ENCODE data around the gene BYSL. TPM values are rescaled to one million over a fixed set of nuclear protein-coding genes. Genes with fewer than 3 reads are reported as not detected.
A peak's percentile ranks its signal among the peaks of the same experiment; 100 is the strongest.

BYSL gene
- total and polyA plus RNA-seq, 12 donors, result 5.1 to 42.9 (median 16.3) TPM

GRCh38 chr6:41965429-41966213 is 44.3 kb downstream of the BYSL start:
- TF ChIP-seq POLR2A (IDR thresholded peaks at IDR 0.05) (no peak), CTCF (IDR thresholded peaks at IDR 0.05) (no peak)
- 43 to 60% (median 44%) methylated on average over 11 of the region's 11 CpGs for WGBS, 4 donors
- DNase-seq, result peak in 3 of 7 donors; percentile 17 to 49 (median 21)
- intact Hi-C loops (cut with DNase I), result no loop called here
- H3K4me1 ChIP-seq (replicated peaks in 1 of 2), result peaks cover 5 to 24% of the 10 kb centered on the region in 2 donors
- no peaks in the 10 kb centered on the region for H3K27me3 ChIP-seq
- no peaks in the 10 kb centered on the region for H3K36me3 ChIP-seq (replicated peaks in 1 of 2)
- no peak overlapping the region for H3K4me3 ChIP-seq
- H3K9me3 ChIP-seq (replicated peaks in 1 of 3), result no peaks in the 10 kb centered on the region
- H3K27ac ChIP-seq, result no peak overlapping the region

GRCh38 chr6:41966214-41966920 is 45.1 kb downstream of the BYSL start:
- WGBS, 4 donors, result 71 to 95% (median 89%) methylated on average over 4 to 5 of the region's 5 CpGs
- TF ChIP-seq CTCF (IDR thresholded peaks at IDR 0.05) (no peak), POLR2A (IDR thresholded peaks at IDR 0.05) (no peak)
- H3K9me3 ChIP-seq (replicated peaks in 1 of 3), result no peaks in the 10 kb centered on the region
- intact Hi-C loops (cut with DNase I), result no loop called here
- peaks cover 5 to 27% of the 10 kb centered on the region in 2 donors for H3K4me1 ChIP-seq (replicated peaks in 1 of 2)
- H3K36me3 ChIP-seq (replicated peaks in 1 of 2), result no peaks in the 10 kb centered on the region
- peak in 2 of 7 donors; percentile 7 for DNase-seq
- no peak overlapping the region for H3K4me3 ChIP-seq
- no peaks in the 10 kb centered on the region for H3K27me3 ChIP-seq
- no peak overlapping the region for H3K27ac ChIP-seq

- WGBS, 4 donors, result 45 to 62% (median 60%) methylated on average over 4 of the region's 4 CpGs
- no peak for TF ChIP-seq POLR2A (IDR thresholded peaks at IDR 0.05)
- no peak for TF ChIP-seq CTCF (IDR thresholded peaks at IDR 0.05)
- Histone ChIP-seq H3K4me3 (no peak overlapping the region), H3K27ac (no peak overlapping the region), H3K4me1 (replicated peaks in 1 of 2) (peaks cover 0 to 22% of the 10 kb centered on the region in 2 donors), H3K36me3 (replicated peaks in 1 of 2) (no peaks in the 10 kb centered on the region), H3K27me3 (no peaks in the 10 kb centered on the region), H3K9me3 (replicated peaks in 1 of 3) (no peaks in the 10 kb centered on the region)
- DNase-seq, result peak in 3 of 7 donors; percentile 13 to 30 (median 22)
- intact Hi-C loops (cut with DNase I), result no loop called here
Measured at GRCh38 chr6:41966961-41967311, 45.6 kb downstream of the BYSL start.

Data from adrenal gland (tissue), 12 donors.